OCI-LY7 (cell line): ENCODE data around the gene TCL1A. TPM values are rescaled to one million over a fixed set of nuclear protein-coding genes. Genes with fewer than 3 reads are reported as not detected.
A peak's percentile ranks its signal among the peaks of the same experiment; 100 is the strongest.
"Not testable (repeated sequence)": the region's sequence is repeated elsewhere in the genome, so short reads cannot be mapped to it uniquely, and the experiment has no call there.

Source experiments
- BruUV-seq: library from RNA; stranded (reverse); fragments of 400-500 nt; replicated peaks from 2 replicates; lab custom pipeline; 2021; lab: Mats Ljungman, UMichigan
- CTCF ChIA-PET: fragments of 300-600 bp; sonication (Branson Sonifier 250); formaldehyde crosslinking; loops from one replicate; lab custom pipeline; 2022; ENCODE audit warnings: antibody characterized with exemption; ENCODE audit not compliant: unreplicated experiment; lab: Charles Lee
- POLR2A ChIA-PET: fragments of 300-600 bp; sonication (Branson Sonifier 250); formaldehyde crosslinking; loops from one replicate; lab custom pipeline; 2022; ENCODE audit warnings: antibody characterized with exemption; lab: Charles Lee
- DNase-seq: peaks from one replicate; pipeline ENCODE4 v3.0.0-alpha.2; 2015; ENCODE audit warnings: low spot score
- H2AFZ ChIP-seq: fragments of 200-600 bp; sonication (generic), shearing (Covaris generic); 2 replicates; pipeline ENCODE4 v1.6.1; 2014; ENCODE audit warnings: mild to moderate bottlenecking, antibody characterized with exemption, low read length, moderate library complexity
- H3K27ac ChIP-seq: fragments of 200-600 bp; sonication (generic); 2 replicates; pipeline ENCODE4 v1.5.1; 2014; ENCODE audit warnings: mixed run types, low read depth, mild to moderate bottlenecking, moderate library complexity, low read length, inconsistent platforms; ENCODE audit not compliant: poor library complexity, severe bottlenecking
- H3K36me3 ChIP-seq: fragments of 200-600 bp; sonication (generic); 2 replicates; pipeline ENCODE4 v1.6.1; 2014; ENCODE audit warnings: mild to moderate bottlenecking, antibody characterized with exemption, low read length, moderate library complexity, mixed read lengths; ENCODE audit not compliant: insufficient read depth
- H3K4me1 ChIP-seq: fragments of 200-600 bp; sonication (generic); 2 replicates; pipeline ENCODE4 v1.5.1; 2014; ENCODE audit warnings: mild to moderate bottlenecking, low read length; ENCODE audit not compliant: insufficient read depth, poor library complexity, severe bottlenecking
- H3K4me2 ChIP-seq: fragments of 200-600 bp; sonication (generic); 2 replicates; pipeline ENCODE4 v1.6.1; 2014; ENCODE audit warnings: mild to moderate bottlenecking, low read length
- H3K4me3 ChIP-seq: fragments of 200-600 bp; sonication (generic); 2 replicates; pipeline ENCODE4 v1.5.1; 2014; ENCODE audit warnings: mild to moderate bottlenecking, low read depth, low read length; ENCODE audit not compliant: poor library complexity, severe bottlenecking
- H3K79me2 ChIP-seq: fragments of 200-600 bp; sonication (generic); 2 replicates; pipeline ENCODE4 v1.6.1; 2016; ENCODE audit warnings: low read depth, mild to moderate bottlenecking, low read length, moderate library complexity, mixed read lengths; ENCODE audit not compliant: insufficient read depth
- H3K9me2 ChIP-seq: fragments of 200-600 bp; sonication (generic); 2 replicates; pipeline ENCODE4 v1.6.1; 2016; ENCODE audit warnings: mild to moderate bottlenecking, low read length, mixed read lengths; ENCODE audit not compliant: insufficient read depth
- H3K9me3 ChIP-seq: fragments of 200-600 bp; sonication (generic); 2 replicates; pipeline ENCODE4 v1.6.1; 2014; ENCODE audit warnings: mild to moderate bottlenecking, mixed run types, low read length, mixed read lengths
- H4K20me1 ChIP-seq: fragments of 200-600 bp; sonication (generic); 2 replicates; pipeline ENCODE4 v1.6.1; 2014; ENCODE audit warnings: mild to moderate bottlenecking, antibody characterized with exemption, low read length, moderate library complexity, mixed read lengths; ENCODE audit not compliant: insufficient read depth
- EZH2phosphoT487 ChIP-seq: fragments of 200-600 bp; sonication (generic); IDR thresholded peaks from 2 replicates; pipeline ENCODE4 v1.6.1; 2018; ENCODE audit warnings: low read depth, borderline replicate concordance, mild to moderate bottlenecking, mixed run types, antibody characterized with exemption, low read length, moderate library complexity, mixed read lengths
- intact Hi-C: fragments of 100-400 bp; cut with micrococcal nuclease; formaldehyde crosslinking; loops from one replicate; pipeline ENCODE4 v1.10.0; 2022; ENCODE audit not compliant: unreplicated experiment
- total RNA-seq, 2 experiments: library from RNA; depleted of rRNA in 1 of 2; stranded (reverse); fragments of >200 nt in 1 of 2; shearing (Covaris generic) in 1 of 2; gene quantifications; 2 replicates each; pipeline ENCODE4 v1.2.3, GENCODE V29; 2014 to 2022
- TF ChIP-seq, protein P1 (sequence below): fragments of 200-600 bp; sonication (generic); conservative IDR thresholded peaks from 2 replicates; pipeline ENCODE4 v1.5.1; 2014; ENCODE audit warnings: mild to moderate bottlenecking, antibody characterized with exemption, low read length, moderate library complexity, mixed read lengths

Gene TCL1A
- total RNA-seq, 2 experiments from 2014 or later, result 574 to 1,441 TPM

DNA sequence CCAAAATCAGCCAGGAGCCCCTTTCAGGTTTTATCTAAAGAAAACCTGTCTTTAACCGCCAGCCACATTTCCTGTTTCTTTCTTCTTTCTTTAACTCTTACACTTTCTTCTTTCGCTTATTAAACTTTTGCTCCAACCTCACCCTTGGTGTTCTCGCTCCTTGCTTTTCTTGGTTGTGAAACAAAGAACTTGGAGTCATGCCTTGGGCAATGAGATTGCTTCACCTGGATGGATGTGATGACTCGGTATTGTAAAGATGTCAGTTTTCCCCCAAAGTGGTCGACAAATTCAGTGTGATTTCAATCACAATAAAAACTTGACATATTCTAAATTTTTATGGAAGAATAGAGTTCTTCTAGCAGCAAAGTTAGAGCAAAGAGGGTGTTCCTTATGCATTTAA, 16.2 kb upstream of the TCL1A start:
- intact Hi-C loops, result no loop called here
- no peaks in the 10 kb centered on the region for H3K9me2 ChIP-seq
- DNase-seq, result no peak
- no peak overlapping the region for H2AFZ ChIP-seq
- TF ChIP-seq, protein P1, sequence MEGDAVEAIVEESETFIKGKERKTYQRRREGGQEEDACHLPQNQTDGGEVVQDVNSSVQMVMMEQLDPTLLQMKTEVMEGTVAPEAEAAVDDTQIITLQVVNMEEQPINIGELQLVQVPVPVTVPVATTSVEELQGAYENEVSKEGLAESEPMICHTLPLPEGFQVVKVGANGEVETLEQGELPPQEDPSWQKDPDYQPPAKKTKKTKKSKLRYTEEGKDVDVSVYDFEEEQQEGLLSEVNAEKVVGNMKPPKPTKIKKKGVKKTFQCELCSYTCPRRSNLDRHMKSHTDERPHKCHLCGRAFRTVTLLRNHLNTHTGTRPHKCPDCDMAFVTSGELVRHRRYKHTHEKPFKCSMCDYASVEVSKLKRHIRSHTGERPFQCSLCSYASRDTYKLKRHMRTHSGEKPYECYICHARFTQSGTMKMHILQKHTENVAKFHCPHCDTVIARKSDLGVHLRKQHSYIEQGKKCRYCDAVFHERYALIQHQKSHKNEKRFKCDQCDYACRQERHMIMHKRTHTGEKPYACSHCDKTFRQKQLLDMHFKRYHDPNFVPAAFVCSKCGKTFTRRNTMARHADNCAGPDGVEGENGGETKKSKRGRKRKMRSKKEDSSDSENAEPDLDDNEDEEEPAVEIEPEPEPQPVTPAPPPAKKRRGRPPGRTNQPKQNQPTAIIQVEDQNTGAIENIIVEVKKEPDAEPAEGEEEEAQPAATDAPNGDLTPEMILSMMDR, result no peak
- TF ChIP-seq EZH2phosphoT487, result no peak
- no peak overlapping the region for H3K4me2 ChIP-seq
- H3K4me3 ChIP-seq, result no peak overlapping the region
- CTCF ChIA-PET, result no interaction called here
- 0 out of 2 replicates have a peak, but pooled peaks cover 3% of the 10 kb centered on the region for H3K79me2 ChIP-seq
- H3K4me1 ChIP-seq, result peaks cover 48% of the 10 kb centered on the region
- H3K27ac ChIP-seq, result no peak overlapping the region
- no peaks in the 10 kb centered on the region for H3K36me3 ChIP-seq
- no peaks in the 10 kb centered on the region for H4K20me1 ChIP-seq
- H3K9me3 ChIP-seq, result no peaks in the 10 kb centered on the region
- POLR2A ChIA-PET, result interaction anchor here (0.9 kb wide), 1 partner anchor 14 kb away, joined by 3 read pairs; no protein-coding TSS in a partner anchor
- BruUV-seq, result no TSS peak

DNA sequence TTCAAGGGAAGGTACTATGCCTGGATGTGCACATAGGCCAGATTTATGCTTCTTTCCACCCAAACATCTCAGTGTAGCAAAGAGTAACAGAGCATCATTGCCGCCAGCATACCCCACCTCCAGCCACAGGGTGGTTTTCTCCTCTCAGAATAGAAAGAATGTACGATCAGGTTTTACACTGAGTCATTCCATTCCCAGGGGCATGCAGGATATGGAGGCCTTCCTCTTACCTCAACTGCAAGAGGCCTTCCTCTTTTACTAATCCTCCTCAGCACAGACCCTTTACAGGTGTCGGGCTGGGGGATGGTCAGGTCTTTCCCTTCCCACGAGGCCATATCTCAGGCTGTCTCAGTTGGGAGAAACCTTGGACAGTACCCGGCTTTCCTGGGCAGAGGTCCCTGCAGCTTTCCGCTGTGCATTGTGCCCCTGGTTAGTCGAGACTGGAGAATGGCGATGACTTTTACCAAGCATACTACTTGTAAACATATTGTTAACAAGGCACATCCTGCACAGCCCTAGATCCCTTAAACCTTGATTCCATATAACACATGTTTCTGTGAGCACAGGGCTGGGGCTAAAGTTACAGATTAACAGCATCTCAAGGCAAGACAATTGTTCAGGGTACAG, 15.6 kb upstream of the TCL1A start:
- H3K36me3 ChIP-seq, intact Hi-C loops, H3K27ac ChIP-seq, H3K79me2 ChIP-seq, H3K9me2 ChIP-seq, H3K9me3 ChIP-seq, BruUV-seq, H4K20me1 ChIP-seq, CTCF ChIA-PET, H3K4me3 ChIP-seq, H3K4me2 ChIP-seq: not testable (repeated sequence)
- DNase-seq, result peak; percentile 47
- H3K4me1 ChIP-seq, result peaks cover 54% of the 10 kb centered on the region
- H2AFZ ChIP-seq, result peak overlapping the region; percentile 38; the same call in 1 of the 2 replicates
- POLR2A ChIA-PET, result interaction anchor here (1.7 kb wide), 1 partner anchor 14 kb away, joined by 8 read pairs; no protein-coding TSS in a partner anchor

DNA sequence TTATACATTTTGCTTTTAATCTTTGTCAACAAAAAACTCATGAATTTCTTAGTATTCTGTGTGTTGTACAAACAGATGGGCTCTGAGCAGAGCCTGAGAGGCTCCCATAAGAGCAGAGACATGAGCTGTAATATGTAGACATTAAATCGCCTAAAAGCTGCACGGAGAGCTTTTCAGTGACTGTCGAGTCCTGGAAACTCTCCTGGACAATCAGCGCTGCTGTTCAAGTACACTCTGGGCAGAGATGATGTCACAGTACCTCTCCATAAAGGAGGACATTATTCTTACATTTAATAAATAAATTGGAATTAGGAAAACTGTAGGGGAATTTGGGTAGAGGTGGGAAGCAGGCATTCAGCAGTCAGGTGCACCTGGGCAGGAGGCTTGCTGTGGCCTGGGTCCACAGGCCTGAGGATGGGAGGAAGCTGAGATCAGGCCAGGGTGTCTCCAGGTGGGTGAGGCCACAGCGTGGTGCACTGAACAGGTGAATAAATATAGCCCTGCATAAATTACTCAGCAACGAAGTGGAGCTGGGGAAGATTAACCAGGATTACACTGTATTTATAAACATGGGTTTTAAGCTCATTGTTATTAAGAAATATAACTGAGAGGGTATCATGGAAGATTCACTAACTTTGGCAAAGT, 13.3 kb upstream of the TCL1A start:
- POLR2A ChIA-PET, result interaction anchor here (0.7 to 1.3 kb wide), 3 partner anchors 9 to 153 kb away, joined by 3 to 7 read pairs (median 4); no protein-coding TSS in a partner anchor
- intact Hi-C loops, result no loop called here
- H3K4me2 ChIP-seq, result 0 out of 2 replicates have a peak overlapping the region, but pooled peaks have one; percentile 2

More for the DNA sequence above, 13.3 kb upstream of the TCL1A start:
- no peaks in the 10 kb centered on the region for H4K20me1 ChIP-seq
- H3K27ac ChIP-seq, result no peak overlapping the region
- H3K36me3 ChIP-seq, result no peaks in the 10 kb centered on the region; the same call in 1 of the 2 replicates
- no TSS peak for BruUV-seq
- no peak for DNase-seq
- H3K9me2 ChIP-seq, result no peaks in the 10 kb centered on the region
- TF ChIP-seq, protein P1, result no peak
- TF ChIP-seq EZH2phosphoT487, result no peak
- peaks cover 55% of the 10 kb centered on the region for H3K4me1 ChIP-seq
- 0 out of 2 replicates have a peak, but pooled peaks cover 3% of the 10 kb centered on the region for H3K79me2 ChIP-seq
- peaks cover 5% of the 10 kb centered on the region; the same call in 1 of the 2 replicates for H3K9me3 ChIP-seq
- CTCF ChIA-PET, result interaction anchor here (0.6 kb wide), 1 partner anchor 112 kb away, joined by 3 read pairs; no protein-coding TSS in a partner anchor
- no peak overlapping the region for H2AFZ ChIP-seq
- no peak overlapping the region for H3K4me3 ChIP-seq
